IPS-15b (cell line): ENCODE data around the gene PACRG.

Experiments
- H3K27me3 ChIP-seq: one replicate; pipeline ENCODE4 v1.6.1; 2013; ENCODE audit warnings: low read length; ENCODE audit not compliant: control insufficient read depth, insufficient read depth
- H3K36me3 ChIP-seq: one replicate; pipeline ENCODE4 v1.6.1; 2013; ENCODE audit warnings: low read length; ENCODE audit not compliant: control insufficient read depth, insufficient read depth
- H3K4me1 ChIP-seq: one replicate; pipeline ENCODE4 v1.6.1; 2013; ENCODE audit warnings: mild to moderate bottlenecking, low read length; ENCODE audit not compliant: control insufficient read depth, insufficient read depth
- H3K4me3 ChIP-seq: one replicate; pipeline ENCODE4 v1.5.1; 2013; ENCODE audit warnings: low read depth, low read length
- H3K9ac ChIP-seq: one replicate; pipeline ENCODE4 v1.6.1; 2013; ENCODE audit warnings: low read depth, mild to moderate bottlenecking, low read length
- H3K9me3 ChIP-seq: one replicate; pipeline ENCODE4 v1.6.1; 2013; ENCODE audit warnings: mild to moderate bottlenecking, low read length; ENCODE audit not compliant: control insufficient read depth, insufficient read depth

Gene PACRG

DNA sequence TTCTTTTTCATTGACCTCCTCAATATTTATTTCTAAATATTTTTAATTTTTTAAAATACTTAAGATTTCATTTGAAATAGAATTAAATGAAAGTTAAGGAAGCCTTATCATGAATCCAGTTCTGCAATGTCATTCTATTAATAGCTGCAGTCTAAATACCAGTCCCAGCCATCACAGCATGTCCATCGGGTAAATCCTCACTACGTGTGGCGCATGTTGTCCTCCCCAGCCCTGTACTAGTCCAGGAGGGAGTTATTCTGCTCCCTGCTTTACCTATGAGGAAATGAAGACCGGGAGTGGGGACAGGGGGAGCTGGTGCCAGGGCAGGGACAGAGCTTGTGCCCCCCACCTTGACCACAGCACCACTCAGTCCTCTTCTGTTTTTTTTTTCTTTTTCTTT, 561.7 kb downstream of the PACRG start:
- Histone ChIP-seq H3K4me1 (no peaks in the 10 kb centered on the region), H3K4me3 (no peak overlapping the region), H3K9me3 (no peaks in the 10 kb centered on the region), H3K9ac (no peak overlapping the region), H3K36me3 (no peaks in the 10 kb centered on the region), H3K27me3 (no peaks in the 10 kb centered on the region)

DNA sequence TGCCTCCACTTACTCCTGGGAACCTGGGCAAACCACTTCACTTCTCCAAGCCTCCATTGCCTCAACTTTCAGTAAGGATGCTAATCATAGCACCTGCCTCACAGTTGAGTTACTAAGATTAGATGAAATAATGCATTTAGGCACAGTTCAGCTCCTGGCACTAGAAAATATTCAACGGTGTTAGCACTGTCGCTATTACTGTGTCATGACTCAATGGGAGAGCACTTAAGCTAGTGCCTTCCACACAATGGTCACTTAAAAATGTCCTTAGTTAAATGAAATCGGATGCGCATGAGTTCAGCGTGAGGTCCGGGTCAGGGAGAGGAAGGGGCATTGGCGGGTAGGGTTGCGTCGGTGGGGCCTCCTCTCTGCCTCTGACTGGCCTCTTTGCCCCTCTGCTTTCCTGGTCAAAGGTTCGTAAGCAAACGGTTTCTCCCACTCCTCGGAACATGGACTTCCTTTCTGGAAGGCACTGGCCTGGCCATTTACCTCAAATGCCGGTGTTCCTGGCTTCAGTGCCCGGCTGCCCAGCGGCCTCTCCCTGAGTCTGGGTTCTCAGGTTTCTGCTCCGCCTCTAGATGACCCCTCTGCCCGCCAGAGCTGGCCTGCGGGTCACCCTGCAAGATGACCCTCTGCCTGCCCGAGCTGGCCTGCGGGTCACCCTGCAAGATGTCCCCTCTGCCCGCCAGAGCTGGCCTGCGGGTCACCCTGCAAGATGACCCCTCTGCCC, 562.9 kb downstream of the PACRG start:
- H3K9me3 ChIP-seq, result no peaks in the 10 kb centered on the region
- no peak overlapping the region for H3K9ac ChIP-seq
- H3K27me3 ChIP-seq, result no peaks in the 10 kb centered on the region
- no peaks in the 10 kb centered on the region for H3K4me1 ChIP-seq
- no peaks in the 10 kb centered on the region for H3K36me3 ChIP-seq
- H3K4me3 ChIP-seq, result no peak overlapping the region

DNA sequence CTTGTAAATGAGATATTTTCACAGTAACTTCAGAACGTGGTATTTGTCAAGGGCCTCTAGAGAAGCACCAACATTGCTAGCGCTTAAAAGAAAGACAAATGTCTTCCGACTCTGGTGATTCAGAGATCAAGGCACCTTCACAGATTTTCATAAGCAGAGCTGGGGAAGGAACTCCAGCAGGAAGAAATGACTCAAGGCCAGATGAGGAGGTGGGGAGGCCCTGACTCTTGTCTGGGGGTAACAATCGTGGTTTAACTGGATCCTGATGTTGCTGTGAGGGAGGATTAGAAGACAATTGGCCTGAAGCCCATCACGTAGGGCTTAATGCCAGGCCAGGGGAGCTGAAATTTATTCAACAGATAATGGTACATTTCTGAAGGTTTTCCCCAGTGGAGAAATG, 563.8 kb downstream of the PACRG start:
- Histone ChIP-seq H3K4me3 (no peak overlapping the region), H3K36me3 (no peaks in the 10 kb centered on the region), H3K9me3 (no peaks in the 10 kb centered on the region), H3K27me3 (no peaks in the 10 kb centered on the region), H3K9ac (no peak overlapping the region), H3K4me1 (no peaks in the 10 kb centered on the region)

DNA sequence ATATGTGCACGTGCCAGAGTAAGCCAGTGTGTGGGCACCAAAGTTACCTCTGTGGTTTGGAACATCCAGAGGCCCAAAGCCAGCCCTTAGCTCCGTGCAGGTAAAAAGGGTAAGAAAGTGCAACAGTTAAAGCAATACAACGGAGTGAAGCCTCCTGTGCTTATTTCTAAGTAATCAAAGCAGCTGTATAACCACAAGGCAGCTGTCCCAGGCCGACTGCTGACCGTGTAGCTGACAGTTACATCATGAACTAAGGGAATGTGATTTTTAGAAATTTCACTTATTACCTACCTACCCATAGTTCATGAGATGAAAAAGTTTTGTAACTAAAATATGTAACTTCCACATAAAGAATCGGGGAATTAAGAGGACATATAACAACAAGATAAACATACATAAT, 565.5 kb downstream of the PACRG start:
- no peak overlapping the region for H3K9ac ChIP-seq
- no peaks in the 10 kb centered on the region for H3K4me1 ChIP-seq
- no peaks in the 10 kb centered on the region for H3K9me3 ChIP-seq
- no peak overlapping the region for H3K4me3 ChIP-seq
- H3K27me3 ChIP-seq, result no peaks in the 10 kb centered on the region
- no peaks in the 10 kb centered on the region for H3K36me3 ChIP-seq

DNA sequence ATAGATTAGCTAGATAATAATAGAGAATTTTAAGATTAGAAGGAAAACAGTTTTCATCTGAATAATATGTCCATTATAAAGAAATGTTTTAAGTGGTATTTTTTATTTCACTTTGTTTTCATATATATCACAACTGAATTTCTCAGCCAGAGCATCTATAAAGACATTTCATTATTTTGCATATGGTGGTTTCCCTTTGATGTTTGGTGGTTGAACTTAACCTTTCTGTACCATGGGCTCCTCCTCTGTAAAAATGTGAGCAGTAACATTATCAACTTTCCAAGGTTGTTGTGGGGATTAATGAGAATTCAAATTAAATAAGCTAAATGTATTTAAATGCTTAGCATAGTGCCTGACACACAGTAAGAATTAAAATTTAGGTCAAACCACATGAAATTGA, 567.0 kb downstream of the PACRG start:
- Histone ChIP-seq H3K9ac (no peak overlapping the region), H3K9me3 (no peaks in the 10 kb centered on the region), H3K4me3 (no peak overlapping the region), H3K4me1 (no peaks in the 10 kb centered on the region), H3K36me3 (no peaks in the 10 kb centered on the region), H3K27me3 (no peaks in the 10 kb centered on the region)

DNA sequence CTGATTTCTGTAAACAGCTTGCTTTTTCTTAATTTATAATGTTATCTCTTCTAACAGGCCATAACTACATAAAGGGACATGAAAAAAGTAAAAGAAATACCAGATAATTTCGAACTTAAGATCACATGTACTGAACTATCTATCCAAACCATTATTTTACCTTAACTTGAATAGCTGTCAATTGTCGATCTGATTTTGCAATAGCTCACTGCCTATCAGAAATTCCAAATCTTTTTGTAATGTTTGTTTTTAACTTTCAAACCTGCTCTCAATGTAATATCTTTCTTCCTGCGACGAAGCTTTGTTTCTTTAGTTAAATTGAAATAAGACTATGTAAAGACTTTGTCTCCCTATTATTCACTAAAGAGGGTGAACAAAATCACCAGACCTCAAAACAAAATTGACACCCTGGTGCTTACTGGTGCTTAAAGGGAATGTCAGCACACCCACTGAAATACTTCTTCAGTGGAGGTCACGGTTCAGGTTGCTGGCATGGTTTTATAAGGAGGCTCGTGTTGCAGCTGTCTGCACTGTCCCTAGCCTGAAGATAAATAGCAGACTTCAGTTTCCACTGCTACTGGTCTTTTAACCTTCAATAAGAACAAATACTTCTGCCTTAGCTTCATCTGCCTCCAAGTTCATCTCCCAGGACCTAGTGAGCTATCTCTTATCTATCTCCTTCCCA, 569.2 kb downstream of the PACRG start:
- Histone ChIP-seq H3K4me3 (no peak overlapping the region), H3K9me3 (no peaks in the 10 kb centered on the region), H3K27me3 (no peaks in the 10 kb centered on the region), H3K4me1 (no peaks in the 10 kb centered on the region), H3K36me3 (no peaks in the 10 kb centered on the region), H3K9ac (no peak overlapping the region)

DNA sequence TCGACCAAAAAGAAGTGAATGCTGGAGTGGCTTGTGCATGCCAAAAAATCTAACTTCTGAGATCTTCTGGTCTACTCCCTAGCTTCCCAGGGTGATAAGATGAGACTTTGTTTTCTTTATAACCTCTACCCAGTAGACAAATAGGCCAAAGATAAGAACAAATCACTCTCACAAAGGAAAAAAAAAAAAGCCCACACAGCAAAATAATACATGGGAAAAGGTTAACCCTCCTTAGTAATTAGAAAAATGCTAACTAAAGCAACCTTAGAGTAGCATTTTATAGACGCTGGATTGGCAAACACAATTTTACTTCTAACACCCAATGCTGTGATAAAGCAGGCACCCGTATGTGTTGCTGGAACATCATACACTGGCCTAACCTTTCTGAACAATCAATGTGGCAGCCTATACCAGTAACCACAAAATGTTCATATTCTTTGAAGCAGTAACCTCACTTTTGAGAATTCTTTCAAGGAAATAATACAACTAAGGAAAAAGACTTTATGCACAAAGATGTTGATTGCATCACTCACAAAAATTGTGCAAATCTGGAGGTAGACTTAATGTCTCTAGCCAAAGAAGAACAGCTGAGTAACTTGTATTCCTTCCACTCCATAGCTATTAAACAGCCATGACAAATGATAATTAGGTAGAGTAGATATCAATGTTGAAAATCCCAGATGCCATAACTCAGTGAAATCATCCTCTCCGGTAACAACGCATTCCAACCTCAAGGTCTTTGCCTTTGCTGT, 570.5 kb downstream of the PACRG start:
- H3K36me3 ChIP-seq, result no peaks in the 10 kb centered on the region
- no peaks in the 10 kb centered on the region for H3K9me3 ChIP-seq
- H3K4me3 ChIP-seq, result no peak overlapping the region
- H3K27me3 ChIP-seq, result no peaks in the 10 kb centered on the region
- no peak overlapping the region for H3K9ac ChIP-seq
- H3K4me1 ChIP-seq, result no peaks in the 10 kb centered on the region

DNA sequence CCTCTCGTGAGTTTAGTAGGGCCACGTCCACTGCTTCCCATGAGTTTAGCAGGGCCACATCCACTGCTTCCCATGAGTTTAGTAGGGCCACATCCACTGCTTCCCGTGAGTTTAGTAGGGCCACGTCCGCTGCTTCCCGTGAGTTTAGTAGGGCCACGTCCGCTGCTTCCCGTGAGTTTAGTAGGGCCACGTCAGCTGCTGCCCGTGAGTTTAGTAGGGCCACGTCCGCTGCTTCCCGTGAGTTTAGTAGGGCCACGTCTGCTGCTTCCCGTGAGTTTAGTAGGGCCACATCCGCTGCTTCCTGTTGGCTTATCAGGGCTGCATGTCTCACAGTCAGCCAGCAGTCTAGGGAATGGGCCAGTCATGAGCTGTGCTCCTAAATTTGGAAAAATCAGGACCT, 573.1 kb downstream of the PACRG start:
- Histone ChIP-seq H3K36me3 (no peaks in the 10 kb centered on the region), H3K4me3 (no peak overlapping the region), H3K27me3 (no peaks in the 10 kb centered on the region), H3K4me1 (no peaks in the 10 kb centered on the region), H3K9me3 (no peaks in the 10 kb centered on the region), H3K9ac (no peak overlapping the region)

DNA sequence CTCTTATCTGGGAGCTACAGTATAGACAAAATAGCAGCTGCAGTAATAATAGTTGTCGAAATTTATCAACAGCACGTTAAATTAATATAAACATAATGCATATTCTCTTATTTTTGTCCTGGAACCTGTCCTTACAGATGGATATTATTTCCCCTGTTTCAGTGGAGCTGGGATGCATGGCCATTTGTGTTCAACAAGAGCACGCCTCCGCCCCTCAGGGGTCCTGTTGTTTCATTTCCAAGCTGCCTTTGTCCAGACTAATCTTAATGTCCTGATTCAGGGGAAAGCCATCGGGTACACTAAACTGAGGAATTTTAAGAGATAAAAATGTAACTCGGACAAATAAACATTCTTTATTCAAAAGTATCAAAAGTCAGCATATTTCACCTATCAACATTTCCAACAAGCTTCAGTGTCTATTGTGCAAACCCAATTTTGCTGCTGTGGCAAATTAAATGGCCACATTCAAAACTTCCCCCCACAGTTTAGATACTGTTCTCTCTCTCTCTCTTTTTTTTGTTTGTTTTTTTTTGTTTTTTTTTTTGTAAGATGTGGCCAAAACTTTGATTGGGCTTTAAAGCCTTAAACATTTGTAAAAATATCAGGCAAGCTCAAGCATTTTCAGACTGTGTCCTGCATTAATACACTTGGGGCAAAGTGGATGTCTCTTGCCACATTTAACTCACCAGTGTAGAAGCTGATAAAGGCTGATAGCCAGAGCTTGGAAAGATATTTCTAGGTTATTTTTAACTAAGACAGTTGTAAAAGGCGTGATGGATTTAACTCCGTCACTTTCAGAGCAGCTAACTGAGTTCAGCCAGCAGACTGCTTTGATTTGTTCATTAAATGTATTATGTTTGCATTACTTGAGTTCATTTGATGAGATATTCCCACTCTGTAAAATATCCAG, 574.2 kb downstream of the PACRG start:
- no peak overlapping the region for H3K4me3 ChIP-seq

DNA sequence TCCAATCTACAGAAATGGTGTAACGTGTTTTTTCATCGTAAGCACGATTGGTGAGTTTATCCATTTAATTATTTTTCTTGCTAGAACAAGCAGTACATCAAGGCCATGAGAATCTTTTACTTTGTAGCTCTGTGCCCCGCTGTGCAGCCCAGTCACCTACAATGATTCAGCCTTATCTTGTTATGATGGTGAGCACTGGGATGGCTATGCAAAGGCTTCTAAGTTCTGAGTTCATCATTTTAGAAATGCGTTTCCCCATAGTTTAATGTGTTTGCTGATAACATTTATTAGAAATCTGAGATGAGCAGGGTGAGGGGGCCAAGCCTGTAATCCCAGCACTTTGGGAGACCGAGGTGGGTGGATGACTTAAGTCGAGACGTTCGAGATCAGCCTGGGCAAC, 575.0 kb downstream of the PACRG start:
- Histone ChIP-seq H3K4me1 (no peaks in the 10 kb centered on the region), H3K9ac (no peak overlapping the region), H3K9me3 (no peaks in the 10 kb centered on the region), H3K27me3 (no peaks in the 10 kb centered on the region), H3K36me3 (no peaks in the 10 kb centered on the region), H3K4me3 (no peak overlapping the region)

More for the DNA sequence above, 574.2 kb downstream of the PACRG start:
- Histone ChIP-seq H3K9ac (no peak overlapping the region), H3K9me3 (no peaks in the 10 kb centered on the region), H3K4me1 (no peaks in the 10 kb centered on the region), H3K36me3 (no peaks in the 10 kb centered on the region), H3K27me3 (no peaks in the 10 kb centered on the region)

DNA sequence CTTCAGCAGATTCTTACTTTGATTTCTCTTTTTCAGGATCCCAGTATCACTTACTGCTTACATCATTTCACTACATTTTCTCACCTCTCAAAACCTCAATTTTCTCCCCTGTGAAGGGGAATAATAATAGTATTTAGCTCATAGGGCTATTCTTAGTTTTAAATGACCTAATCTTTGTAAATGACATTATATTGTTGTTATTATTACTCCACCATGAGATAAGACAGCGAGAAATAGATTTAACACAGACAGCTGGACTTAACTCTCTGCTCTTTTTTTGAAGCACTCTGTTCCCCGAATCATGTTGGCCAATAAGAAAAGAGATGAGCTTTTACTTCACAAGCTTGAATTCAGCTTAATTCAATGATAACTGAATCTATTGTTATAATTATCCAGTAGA, 578.2 kb downstream of the PACRG start:
- no peaks in the 10 kb centered on the region for H3K27me3 ChIP-seq
- no peak overlapping the region for H3K9ac ChIP-seq
- H3K4me1 ChIP-seq, result no peaks in the 10 kb centered on the region
- H3K9me3 ChIP-seq, result no peaks in the 10 kb centered on the region
- no peak overlapping the region for H3K4me3 ChIP-seq
- no peaks in the 10 kb centered on the region for H3K36me3 ChIP-seq
